ENCODE measurements around the gene PARN. TPM values are rescaled to one million over a fixed set of nuclear protein-coding genes. Genes with fewer than 3 reads are reported as not detected.

PARN gene
- total RNA-seq, 4 donors from 2014 or later = 36.6 to 66.8 (median 53.5) TPM

GRCh38 chr16:14502256-14502875 lies 127.7 kb downstream of the PARN start:
- H3K27me3 ChIP-seq = no peaks in the 10 kb centered on the region

DNA sequence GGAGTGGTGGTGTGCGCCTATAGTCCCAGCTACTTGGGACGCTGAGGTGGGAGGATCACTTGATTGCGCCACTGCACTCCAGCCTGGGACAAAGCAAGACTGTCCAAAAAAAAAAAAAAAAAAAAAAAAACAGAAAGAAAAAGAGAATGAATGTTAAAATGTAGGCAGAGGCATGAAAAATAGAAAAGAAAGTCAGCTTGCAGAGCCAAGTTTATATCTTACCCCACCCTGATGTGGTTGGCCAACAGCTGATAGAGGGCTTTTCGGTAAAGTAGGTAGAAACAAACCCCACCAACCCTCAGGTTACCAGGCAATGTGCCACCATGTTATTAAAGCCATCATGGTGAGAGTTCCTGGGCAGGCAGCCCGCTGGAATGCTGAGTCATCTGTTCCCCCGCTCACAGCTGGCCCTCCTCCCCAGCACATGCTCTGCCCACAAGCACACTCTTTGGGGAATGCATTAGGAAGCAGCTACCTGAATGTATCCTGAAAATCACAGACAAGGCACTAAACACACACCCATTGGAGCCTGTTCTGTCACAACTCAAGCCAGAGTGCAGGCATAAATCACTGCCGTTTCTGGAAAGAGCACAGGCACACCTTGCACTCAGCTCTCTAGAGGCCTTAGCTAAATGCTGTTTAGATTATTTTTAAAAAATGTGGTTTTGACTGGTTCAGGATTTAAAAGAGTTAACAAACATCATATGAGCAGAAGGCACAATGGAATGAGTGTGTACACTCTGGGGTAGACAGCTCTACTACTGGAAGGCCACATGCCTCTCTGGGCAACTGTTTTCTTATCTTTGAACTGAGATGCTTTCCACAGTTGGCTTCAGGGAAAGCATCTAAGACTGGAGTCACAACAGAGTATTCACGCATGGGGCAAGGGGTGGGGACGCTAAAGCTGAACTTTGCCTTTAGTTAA lies 128.5 kb downstream of the PARN start:
- DNase-seq = peak; percentile 19 to 74 (median 54)
- no peaks in the 10 kb centered on the region for H3K27me3 ChIP-seq
- H3K36me3 ChIP-seq = no peaks in the 10 kb centered on the region
- H3K9me3 ChIP-seq = no peaks in the 10 kb centered on the region
- TF ChIP-seq, protein P1, sequence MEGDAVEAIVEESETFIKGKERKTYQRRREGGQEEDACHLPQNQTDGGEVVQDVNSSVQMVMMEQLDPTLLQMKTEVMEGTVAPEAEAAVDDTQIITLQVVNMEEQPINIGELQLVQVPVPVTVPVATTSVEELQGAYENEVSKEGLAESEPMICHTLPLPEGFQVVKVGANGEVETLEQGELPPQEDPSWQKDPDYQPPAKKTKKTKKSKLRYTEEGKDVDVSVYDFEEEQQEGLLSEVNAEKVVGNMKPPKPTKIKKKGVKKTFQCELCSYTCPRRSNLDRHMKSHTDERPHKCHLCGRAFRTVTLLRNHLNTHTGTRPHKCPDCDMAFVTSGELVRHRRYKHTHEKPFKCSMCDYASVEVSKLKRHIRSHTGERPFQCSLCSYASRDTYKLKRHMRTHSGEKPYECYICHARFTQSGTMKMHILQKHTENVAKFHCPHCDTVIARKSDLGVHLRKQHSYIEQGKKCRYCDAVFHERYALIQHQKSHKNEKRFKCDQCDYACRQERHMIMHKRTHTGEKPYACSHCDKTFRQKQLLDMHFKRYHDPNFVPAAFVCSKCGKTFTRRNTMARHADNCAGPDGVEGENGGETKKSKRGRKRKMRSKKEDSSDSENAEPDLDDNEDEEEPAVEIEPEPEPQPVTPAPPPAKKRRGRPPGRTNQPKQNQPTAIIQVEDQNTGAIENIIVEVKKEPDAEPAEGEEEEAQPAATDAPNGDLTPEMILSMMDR (IDR thresholded peaks at IDR 0.05) = no peak
- no peak for TF ChIP-seq POLR2A (IDR thresholded peaks at IDR 0.05)
- H3K27ac ChIP-seq = peak overlapping the region in 3 of 4 donors; percentile 6 to 51 (median 11)
- H3K4me3 ChIP-seq = no peak overlapping the region
- H3K4me1 ChIP-seq = no peaks in the 10 kb centered on the region

More at GRCh38 chr16:14502256-14502875, 127.7 kb downstream of the PARN start:
- DNase-seq = no peak
- no peak overlapping the region for H3K4me3 ChIP-seq
- no peaks in the 10 kb centered on the region for H3K4me1 ChIP-seq
- TF ChIP-seq, protein P1 (IDR thresholded peaks at IDR 0.05) = no peak
- no peak for TF ChIP-seq POLR2A (IDR thresholded peaks at IDR 0.05)
- H3K36me3 ChIP-seq = no peaks in the 10 kb centered on the region
- no peaks in the 10 kb centered on the region for H3K9me3 ChIP-seq
- peak overlapping the region in 2 of 4 donors; percentile 11 to 51 for H3K27ac ChIP-seq

- no peaks in the 10 kb centered on the region for H3K27me3 ChIP-seq
- no peak for DNase-seq
- H3K4me1 ChIP-seq = no peaks in the 10 kb centered on the region
- no peaks in the 10 kb centered on the region for H3K9me3 ChIP-seq
- no peak overlapping the region for H3K27ac ChIP-seq
- TF ChIP-seq, protein P1 (IDR thresholded peaks at IDR 0.05) = no peak
- TF ChIP-seq POLR2A (IDR thresholded peaks at IDR 0.05) = no peak
- H3K4me3 ChIP-seq = no peak overlapping the region
- H3K36me3 ChIP-seq = no peaks in the 10 kb centered on the region
Observed at GRCh38 chr16:14500791-14501190, 129.3 kb downstream of the PARN start.

DNA sequence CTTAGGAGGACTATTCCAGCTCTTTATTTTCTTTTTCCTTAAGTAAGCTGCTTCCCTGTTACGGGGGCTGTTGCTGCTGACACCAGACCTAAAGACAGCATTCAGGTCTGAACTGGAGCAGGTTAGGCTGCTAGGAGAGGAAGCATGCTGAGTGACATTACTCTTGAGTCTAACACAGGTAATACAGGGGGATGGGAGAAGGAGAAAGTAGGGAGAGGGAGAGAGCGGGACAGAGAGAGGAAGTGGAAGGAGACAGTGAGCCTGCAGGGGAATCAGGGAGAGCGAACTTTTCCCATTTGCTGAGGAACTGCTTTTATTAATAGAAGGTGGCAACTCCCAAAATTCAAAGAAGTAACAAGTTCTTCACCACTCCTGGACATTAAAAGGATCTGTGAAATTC lies 130.9 kb downstream of the PARN start:
- no peaks in the 10 kb centered on the region for H3K9me3 ChIP-seq
- H3K4me1 ChIP-seq = no peaks in the 10 kb centered on the region
- no peak overlapping the region for H3K27ac ChIP-seq
- DNase-seq = no peak
- no peaks in the 10 kb centered on the region for H3K36me3 ChIP-seq
- H3K4me3 ChIP-seq = no peak overlapping the region
- H3K27me3 ChIP-seq = no peaks in the 10 kb centered on the region
- TF ChIP-seq, protein P1 (IDR thresholded peaks at IDR 0.05) = no peak
- TF ChIP-seq POLR2A (IDR thresholded peaks at IDR 0.05) = no peak

- DNase-seq = no peak
- no peak for TF ChIP-seq POLR2A (IDR thresholded peaks at IDR 0.05)
- TF ChIP-seq, protein P1 (IDR thresholded peaks at IDR 0.05) = no peak
- Histone ChIP-seq H3K4me1 (no peaks in the 10 kb centered on the region), H3K9me3 (no peaks in the 10 kb centered on the region), H3K4me3 (no peak overlapping the region), H3K27ac (no peak overlapping the region), H3K27me3 (no peaks in the 10 kb centered on the region), H3K36me3 (no peaks in the 10 kb centered on the region)
Observed at GRCh38 chr16:14497245-14498082, 132.6 kb downstream of the PARN start.
